Esophagus muscularis mucosa (tissue), 3 donors: ENCODE results near the gene ADA.

Source experiments
- POLR2A ChIP-seq: fragments of 450-650 bp; IDR thresholded peaks from one replicate; pipeline ENCODE4 v1.6.1; 2017; ENCODE audit warnings: antibody characterized with exemption, moderate library complexity, mild to moderate bottlenecking, low read depth
- TF ChIP-seq, protein P1 (sequence below), 3 experiments: fragments of 200-600 bp in 2 of 3; fragments of 450-650 bp in 1 of 3; sonication (generic) in 2 of 3; IDR thresholded peaks; one replicate each; pipeline ENCODE4 v1.5.1; 2017 to 2019; ENCODE audit warnings: antibody characterized with exemption in 3 of 3, mild to moderate bottlenecking in 2 of 3, moderate library complexity in 1 of 3

DNA sequence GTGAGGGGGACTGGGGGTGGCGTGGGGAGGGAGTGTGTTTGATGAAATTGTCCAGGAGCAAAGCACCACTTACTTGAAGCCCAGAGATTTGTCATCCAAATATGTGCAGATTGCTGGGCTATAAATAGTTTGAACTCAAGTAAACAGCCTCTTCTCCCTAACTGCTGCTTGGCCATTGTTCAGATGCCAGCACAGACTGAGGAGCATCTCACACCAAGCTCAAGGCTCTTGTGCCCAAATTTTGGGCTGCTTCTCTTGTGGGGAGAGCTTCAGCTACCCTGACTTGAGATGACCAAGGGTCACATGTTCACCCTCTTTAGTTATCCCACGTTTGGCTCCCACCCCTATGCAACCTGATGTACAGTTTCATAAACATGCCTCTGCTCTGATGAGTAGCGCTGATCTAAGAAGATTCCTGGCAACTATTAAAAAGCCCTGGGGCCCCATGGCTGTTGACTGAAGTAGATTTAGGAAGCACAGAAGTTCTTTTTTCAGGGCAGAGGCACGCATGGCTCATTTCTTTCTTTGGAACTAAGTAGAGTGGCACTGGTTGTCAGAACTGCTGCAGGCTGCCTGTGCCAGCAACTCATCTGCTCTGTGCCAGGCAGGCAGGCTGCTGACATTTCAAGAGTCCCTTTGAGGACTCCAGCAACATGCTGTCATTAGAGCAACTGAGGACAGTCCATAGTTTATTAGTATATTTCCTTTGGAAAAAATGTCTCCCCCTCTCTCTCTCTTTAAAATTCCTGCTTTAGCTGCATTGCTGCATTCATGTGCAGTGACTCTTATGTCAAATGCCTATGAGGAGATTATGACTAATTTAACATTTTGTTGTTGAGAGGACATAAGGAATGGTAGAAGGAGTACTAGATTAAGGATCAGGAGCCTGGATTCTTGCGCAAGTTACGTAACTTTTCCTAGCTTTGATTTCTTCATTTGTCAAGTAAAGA, 78.7 kb downstream of the ADA start:
- TF ChIP-seq, protein P1, sequence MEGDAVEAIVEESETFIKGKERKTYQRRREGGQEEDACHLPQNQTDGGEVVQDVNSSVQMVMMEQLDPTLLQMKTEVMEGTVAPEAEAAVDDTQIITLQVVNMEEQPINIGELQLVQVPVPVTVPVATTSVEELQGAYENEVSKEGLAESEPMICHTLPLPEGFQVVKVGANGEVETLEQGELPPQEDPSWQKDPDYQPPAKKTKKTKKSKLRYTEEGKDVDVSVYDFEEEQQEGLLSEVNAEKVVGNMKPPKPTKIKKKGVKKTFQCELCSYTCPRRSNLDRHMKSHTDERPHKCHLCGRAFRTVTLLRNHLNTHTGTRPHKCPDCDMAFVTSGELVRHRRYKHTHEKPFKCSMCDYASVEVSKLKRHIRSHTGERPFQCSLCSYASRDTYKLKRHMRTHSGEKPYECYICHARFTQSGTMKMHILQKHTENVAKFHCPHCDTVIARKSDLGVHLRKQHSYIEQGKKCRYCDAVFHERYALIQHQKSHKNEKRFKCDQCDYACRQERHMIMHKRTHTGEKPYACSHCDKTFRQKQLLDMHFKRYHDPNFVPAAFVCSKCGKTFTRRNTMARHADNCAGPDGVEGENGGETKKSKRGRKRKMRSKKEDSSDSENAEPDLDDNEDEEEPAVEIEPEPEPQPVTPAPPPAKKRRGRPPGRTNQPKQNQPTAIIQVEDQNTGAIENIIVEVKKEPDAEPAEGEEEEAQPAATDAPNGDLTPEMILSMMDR (IDR thresholded peaks at IDR 0.05) = no peak
- TF ChIP-seq POLR2A = no peak
